Measurements from ENCODE around the gene PTPN6. TPM values are rescaled to one million over a fixed set of nuclear protein-coding genes. Genes with fewer than 3 reads are reported as not detected.

Gene PTPN6
- total RNA-seq, 1 experiment from 2014 or later = 19.8 TPM

DNA sequence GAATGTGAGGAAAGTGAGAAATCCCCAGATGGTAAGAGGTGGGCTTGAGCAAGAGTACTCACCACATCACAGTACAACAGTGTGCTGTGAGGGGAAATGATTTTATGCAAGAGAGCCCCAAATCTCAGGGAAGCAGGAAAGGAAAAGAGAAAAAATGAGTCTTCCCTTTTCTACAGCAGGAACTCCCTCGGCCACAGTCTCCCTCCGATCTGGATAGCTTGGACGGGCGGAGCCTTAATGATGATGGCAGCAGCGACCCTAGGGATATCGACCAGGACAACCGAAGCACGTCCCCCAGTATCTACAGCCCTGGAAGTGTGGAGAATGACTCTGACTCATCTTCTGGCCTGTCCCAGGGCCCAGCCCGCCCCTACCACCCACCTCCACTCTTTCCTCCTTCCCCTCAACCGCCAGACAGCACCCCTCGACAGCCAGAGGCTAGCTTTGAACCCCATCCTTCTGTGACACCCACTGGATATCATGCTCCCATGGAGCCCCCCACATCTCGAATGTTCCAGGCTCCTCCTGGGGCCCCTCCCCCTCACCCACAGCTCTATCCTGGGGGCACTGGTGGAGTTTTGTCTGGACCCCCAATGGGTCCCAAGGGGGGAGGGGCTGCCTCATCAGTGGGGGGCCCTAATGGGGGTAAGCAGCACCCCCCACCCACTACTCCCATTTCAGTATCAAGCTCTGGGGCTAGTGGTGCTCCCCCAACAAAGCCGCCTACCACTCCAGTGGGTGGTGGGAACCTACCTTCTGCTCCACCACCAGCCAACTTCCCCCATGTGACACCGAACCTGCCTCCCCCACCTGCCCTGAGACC lies 15.6 kb upstream of the PTPN6 start:
- Mint-ChIP-seq H3K4me1 (peaks cover 18 to 33% of the 10 kb centered on the region in 2 experiments), H3K4me3 (peak overlapping the region in 1 of 2 experiments; percentile 39; a peak in 1 of 5 replicates), H3K27me3 (ENCODE audit: low read depth) (no peaks in the 10 kb centered on the region; the same call in 1 of the 2 replicates), H3K9me3 (no peaks in the 10 kb centered on the region; a peak in 1 of 5 replicates), H3K27ac (peak overlapping the region in 2 of 3 experiments; percentile 10 to 96; a peak in 2 of 7 replicates), H3K36me3 (ENCODE audit: insufficient read depth in 1 of 3, low read depth in 3 of 3) (peaks cover 28 to 77% (median 51%) of the 10 kb centered on the region in 3 experiments)
- H2AFZ ChIP-seq (ENCODE audit: low read length) = no peak overlapping the region
- no peaks in the 10 kb centered on the region for H4K20me1 ChIP-seq (ENCODE audit: control insufficient read depth, insufficient read depth, insufficient read length)
- H3K27ac ChIP-seq (ENCODE audit: insufficient read length, low read depth, low read length) = no peak overlapping the region
- no peaks in the 10 kb centered on the region for H3K27me3 ChIP-seq (ENCODE audit: insufficient read depth, low read length)
- H4K5ac ChIP-seq (ENCODE audit: insufficient read length, low read depth, low read length) = no peak overlapping the region
- no peak overlapping the region for H3K4ac ChIP-seq (ENCODE audit: low read depth, low read length)
- no peaks in the 10 kb centered on the region for H3K4me1 ChIP-seq (ENCODE audit: insufficient read depth, low read length)
- no peak overlapping the region for H3K56ac ChIP-seq (ENCODE audit: insufficient read length, low read depth, low read length)
- no peak overlapping the region for H2BK20ac ChIP-seq (ENCODE audit: low read depth, low read length, poor library complexity, severe bottlenecking)
- no peak overlapping the region for H2BK120ac ChIP-seq (ENCODE audit: low read depth, low read length, poor library complexity, severe bottlenecking)
- no peak overlapping the region for H2BK12ac ChIP-seq (ENCODE audit: insufficient read length, low read depth, low read length)
- no peak overlapping the region for H3K4me2 ChIP-seq (ENCODE audit: insufficient read depth, insufficient read length, low read length)
- H2BK5ac ChIP-seq (ENCODE audit: insufficient read length, low read length) = no peak overlapping the region
- H3K79me2 ChIP-seq (ENCODE audit: insufficient read depth, low read length) = peaks cover 5% of the 10 kb centered on the region; the same call in 1 of the 2 replicates
- H3K9me3 ChIP-seq (ENCODE audit: control insufficient read depth, low read depth, low read length) = no peaks in the 10 kb centered on the region
- TF ChIP-seq, protein P1, sequence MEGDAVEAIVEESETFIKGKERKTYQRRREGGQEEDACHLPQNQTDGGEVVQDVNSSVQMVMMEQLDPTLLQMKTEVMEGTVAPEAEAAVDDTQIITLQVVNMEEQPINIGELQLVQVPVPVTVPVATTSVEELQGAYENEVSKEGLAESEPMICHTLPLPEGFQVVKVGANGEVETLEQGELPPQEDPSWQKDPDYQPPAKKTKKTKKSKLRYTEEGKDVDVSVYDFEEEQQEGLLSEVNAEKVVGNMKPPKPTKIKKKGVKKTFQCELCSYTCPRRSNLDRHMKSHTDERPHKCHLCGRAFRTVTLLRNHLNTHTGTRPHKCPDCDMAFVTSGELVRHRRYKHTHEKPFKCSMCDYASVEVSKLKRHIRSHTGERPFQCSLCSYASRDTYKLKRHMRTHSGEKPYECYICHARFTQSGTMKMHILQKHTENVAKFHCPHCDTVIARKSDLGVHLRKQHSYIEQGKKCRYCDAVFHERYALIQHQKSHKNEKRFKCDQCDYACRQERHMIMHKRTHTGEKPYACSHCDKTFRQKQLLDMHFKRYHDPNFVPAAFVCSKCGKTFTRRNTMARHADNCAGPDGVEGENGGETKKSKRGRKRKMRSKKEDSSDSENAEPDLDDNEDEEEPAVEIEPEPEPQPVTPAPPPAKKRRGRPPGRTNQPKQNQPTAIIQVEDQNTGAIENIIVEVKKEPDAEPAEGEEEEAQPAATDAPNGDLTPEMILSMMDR (conservative IDR thresholded peaks at IDR 0.05) = no peak
- H3K14ac ChIP-seq (ENCODE audit: insufficient read depth, low read length) = no peak overlapping the region
- no peak overlapping the region for H2BK15ac ChIP-seq (ENCODE audit: low read depth, low read length)
- H3K9ac ChIP-seq (ENCODE audit: extremely low read depth, insufficient read length, low read length) = no peak overlapping the region
- no peaks in the 10 kb centered on the region for H3K79me1 ChIP-seq (ENCODE audit: insufficient read depth, low read depth, low read length, poor library complexity, severe bottlenecking)
- no peak overlapping the region for H4K91ac ChIP-seq (ENCODE audit: insufficient read length, low read depth, low read length)
- H2AK5ac ChIP-seq (ENCODE audit: insufficient read length, low read length) = no peak overlapping the region
- no CpG with 5 or more reads among the region's 14 CpGs for WGBS (ENCODE audit: extremely low coverage, insufficient read length, low lambda C conversion rate)
- H3K23me2 ChIP-seq (ENCODE audit: insufficient read length, low read depth, low read length, poor library complexity, severe bottlenecking) = peaks cover 7% of the 10 kb centered on the region
- DNase-seq = no peak
- no peak overlapping the region for H4K8ac ChIP-seq (replicated peaks; ENCODE audit: insufficient read length, low read depth, low read length)
- H3K23ac ChIP-seq (ENCODE audit: insufficient read length, low read depth, low read length) = no peak overlapping the region
- no peak overlapping the region for H3T11ph ChIP-seq (ENCODE audit: low read length)
- H3K18ac ChIP-seq (ENCODE audit: insufficient read length, low read depth, low read length) = no peak overlapping the region

Measured in H9 (cell line).